Nephron (organoid): ENCODE measurements around the gene AKNAD1.
A peak's percentile ranks its signal among the peaks of the same experiment; 100 is the strongest.
"Not testable (repeated sequence)": the region's sequence is repeated elsewhere in the genome, so short reads cannot be mapped to it uniquely, and the experiment has no call there.

Source experiments
- H3K27ac Mint-ChIP-seq, 3 experiments: 2 replicates each; pipeline ENCODE4 v1.8.0; 2020; ENCODE audit warnings: mixed read lengths in 3 of 3, mild to moderate bottlenecking in 2 of 3, moderate library complexity in 1 of 3
- H3K27me3 Mint-ChIP-seq: 2 replicates; pipeline ENCODE4 v1.8.0; 2021; ENCODE audit warnings: low read depth, mild to moderate bottlenecking, moderate library complexity, mixed read lengths
- H3K36me3 Mint-ChIP-seq: 2 replicates; pipeline ENCODE4 v1.8.0; 2020; ENCODE audit warnings: low read depth, mixed read lengths
- H3K4me1 Mint-ChIP-seq: 2 replicates; pipeline ENCODE4 v1.8.0; 2020; ENCODE audit warnings: mixed read lengths
- H3K4me3 Mint-ChIP-seq, 3 experiments: 2 replicates each; pipeline ENCODE4 v1.8.0; 2020; ENCODE audit warnings: mild to moderate bottlenecking in 3 of 3, mixed read lengths in 3 of 3, moderate library complexity in 2 of 3
- H3K9me3 Mint-ChIP-seq: 2 replicates; pipeline ENCODE4 v1.8.0; 2020; ENCODE audit warnings: mixed read lengths
- TF ChIP-seq, protein P1 (sequence below), 3 experiments: fragments of 200-600 bp; sonication (generic); IDR thresholded peaks; one replicate each; pipeline ENCODE4 v1.5.0; 2021; ENCODE audit warnings: antibody characterized with exemption in 3 of 3; ENCODE audit not compliant: unreplicated experiment in 3 of 3

Gene AKNAD1

GRCh38 chr1:108892356-108893140 lies 35.7 kb upstream of the AKNAD1 start:
- H3K9me3 Mint-ChIP-seq: no peaks in the 10 kb centered on the region
- H3K4me3 Mint-ChIP-seq: no peak overlapping the region
- no peak overlapping the region for H3K27ac Mint-ChIP-seq
- H3K4me1 Mint-ChIP-seq: peaks cover 13% of the 10 kb centered on the region
- no peaks in the 10 kb centered on the region for H3K36me3 Mint-ChIP-seq
- H3K27me3 Mint-ChIP-seq: no peaks in the 10 kb centered on the region
- TF ChIP-seq, protein P1, sequence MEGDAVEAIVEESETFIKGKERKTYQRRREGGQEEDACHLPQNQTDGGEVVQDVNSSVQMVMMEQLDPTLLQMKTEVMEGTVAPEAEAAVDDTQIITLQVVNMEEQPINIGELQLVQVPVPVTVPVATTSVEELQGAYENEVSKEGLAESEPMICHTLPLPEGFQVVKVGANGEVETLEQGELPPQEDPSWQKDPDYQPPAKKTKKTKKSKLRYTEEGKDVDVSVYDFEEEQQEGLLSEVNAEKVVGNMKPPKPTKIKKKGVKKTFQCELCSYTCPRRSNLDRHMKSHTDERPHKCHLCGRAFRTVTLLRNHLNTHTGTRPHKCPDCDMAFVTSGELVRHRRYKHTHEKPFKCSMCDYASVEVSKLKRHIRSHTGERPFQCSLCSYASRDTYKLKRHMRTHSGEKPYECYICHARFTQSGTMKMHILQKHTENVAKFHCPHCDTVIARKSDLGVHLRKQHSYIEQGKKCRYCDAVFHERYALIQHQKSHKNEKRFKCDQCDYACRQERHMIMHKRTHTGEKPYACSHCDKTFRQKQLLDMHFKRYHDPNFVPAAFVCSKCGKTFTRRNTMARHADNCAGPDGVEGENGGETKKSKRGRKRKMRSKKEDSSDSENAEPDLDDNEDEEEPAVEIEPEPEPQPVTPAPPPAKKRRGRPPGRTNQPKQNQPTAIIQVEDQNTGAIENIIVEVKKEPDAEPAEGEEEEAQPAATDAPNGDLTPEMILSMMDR (IDR thresholded peaks at IDR 0.05; ENCODE audit: unreplicated experiment in 3 of 3): no peak

- Mint-ChIP-seq H3K4me1 (peaks cover 13% of the 10 kb centered on the region), H3K9me3 (no peaks in the 10 kb centered on the region), H3K36me3 (no peaks in the 10 kb centered on the region), H3K27ac (peak overlapping the region in 2 of 3 experiments; percentile 36 to 71), H3K27me3 (no peaks in the 10 kb centered on the region), H3K4me3 (no peak overlapping the region)
- TF ChIP-seq, protein P1 (IDR thresholded peaks at IDR 0.05; ENCODE audit: unreplicated experiment in 3 of 3): no peak
These were observed 33.0 kb upstream of the AKNAD1 start for GRCh38 chr1:108889706-108890384.

- H3K4me1 Mint-ChIP-seq: peaks cover 18% of the 10 kb centered on the region
- H3K27me3 Mint-ChIP-seq: not testable (repeated sequence)
These were observed 32.2 kb upstream of the AKNAD1 start for GRCh38 chr1:108889006-108889645.

DNA sequence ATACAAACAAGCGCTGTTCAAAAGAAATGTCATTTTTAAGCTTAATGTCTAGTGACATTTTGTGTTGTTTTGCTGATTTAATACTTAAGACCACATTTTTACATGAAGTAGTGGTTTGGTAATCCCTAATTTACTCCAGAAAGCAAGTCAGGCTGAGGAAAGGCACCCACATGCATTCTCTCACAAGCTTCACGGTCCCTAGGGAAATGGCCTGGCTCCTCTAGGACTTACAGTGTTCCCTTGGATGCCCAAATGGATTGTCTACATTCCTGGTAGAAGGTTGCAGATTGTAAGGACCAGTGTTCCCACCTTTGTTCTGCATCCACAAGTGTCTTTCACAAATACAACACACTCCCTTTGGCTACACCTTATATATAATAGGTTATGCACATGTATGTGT lies 29.4 kb upstream of the AKNAD1 start:
- Mint-ChIP-seq H3K9me3 (no peaks in the 10 kb centered on the region), H3K27ac (no peak overlapping the region), H3K27me3 (no peaks in the 10 kb centered on the region), H3K4me1 (peaks cover 18% of the 10 kb centered on the region), H3K36me3 (no peaks in the 10 kb centered on the region), H3K4me3 (no peak overlapping the region)
- TF ChIP-seq, protein P1 (IDR thresholded peaks at IDR 0.05; ENCODE audit: unreplicated experiment in 3 of 3): no peak

More at GRCh38 chr1:108889006-108889645, 32.2 kb upstream of the AKNAD1 start:
- H3K9me3 Mint-ChIP-seq, H3K36me3 Mint-ChIP-seq, H3K4me3 Mint-ChIP-seq: not testable (repeated sequence)
- H3K27ac Mint-ChIP-seq: peak overlapping the region in 1 of 3 experiments; percentile 71

DNA sequence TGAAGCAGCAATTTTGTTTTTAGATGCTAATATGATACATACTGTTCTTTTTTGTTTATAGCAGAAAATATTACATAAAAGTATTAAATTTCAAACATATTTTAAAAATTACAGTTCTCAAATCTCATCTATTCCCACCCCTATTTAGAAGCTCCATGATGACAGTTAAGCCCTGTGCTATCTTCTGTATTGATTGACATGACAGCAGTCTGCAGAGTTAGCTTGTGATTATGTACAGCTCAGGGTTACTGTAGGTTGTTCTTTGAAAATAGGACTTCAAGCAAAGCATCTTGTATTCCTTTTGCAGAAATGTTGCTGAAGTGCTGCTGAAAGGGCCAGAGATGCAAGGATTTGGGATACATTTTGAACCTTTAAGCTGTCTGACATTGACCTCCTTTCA lies 28.1 kb upstream of the AKNAD1 start:
- Mint-ChIP-seq H3K27ac (no peak overlapping the region), H3K27me3 (no peaks in the 10 kb centered on the region), H3K4me1 (peaks cover 19% of the 10 kb centered on the region), H3K9me3 (no peaks in the 10 kb centered on the region), H3K36me3 (no peaks in the 10 kb centered on the region), H3K4me3 (no peak overlapping the region)
- TF ChIP-seq, protein P1 (IDR thresholded peaks at IDR 0.05; ENCODE audit: unreplicated experiment in 3 of 3): no peak

DNA sequence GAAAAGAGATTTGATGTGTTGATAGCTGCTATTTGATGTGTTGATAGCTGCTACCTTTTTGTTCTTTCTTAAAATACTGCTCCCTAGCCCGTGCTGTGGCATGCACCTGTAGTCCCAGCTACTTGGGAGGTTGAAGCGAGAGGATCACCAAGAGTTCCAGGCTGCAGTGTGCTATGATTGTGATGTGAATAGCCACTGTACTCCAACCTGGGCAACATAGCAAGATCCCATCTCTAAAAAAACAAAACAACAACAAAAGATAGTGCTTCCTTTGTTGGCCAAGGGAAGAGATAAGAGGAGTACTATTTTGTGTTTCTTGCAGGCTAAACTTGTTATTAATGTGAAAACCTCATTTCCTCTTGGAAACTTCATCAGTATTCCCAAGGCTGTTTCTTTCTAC lies 25.9 kb upstream of the AKNAD1 start:
- no peaks in the 10 kb centered on the region for H3K27me3 Mint-ChIP-seq
- TF ChIP-seq, protein P1 (IDR thresholded peaks at IDR 0.05; ENCODE audit: unreplicated experiment in 3 of 3): no peak
- no peaks in the 10 kb centered on the region for H3K36me3 Mint-ChIP-seq

More for the DNA sequence above, 25.9 kb upstream of the AKNAD1 start:
- Mint-ChIP-seq H3K4me3 (no peak overlapping the region), H3K4me1 (peaks cover 30% of the 10 kb centered on the region), H3K9me3 (no peaks in the 10 kb centered on the region), H3K27ac (no peak overlapping the region)
